ENCODE measurements around the gene PRKCZ. TPM values are rescaled to one million over a fixed set of nuclear protein-coding genes. Genes with fewer than 3 reads are reported as not detected.

Gene PRKCZ
- total and polyA plus RNA-seq, 2 of the 4 experiments (the other 2 are of a cell fraction) = 2.0 to 3.5 TPM

DNA sequence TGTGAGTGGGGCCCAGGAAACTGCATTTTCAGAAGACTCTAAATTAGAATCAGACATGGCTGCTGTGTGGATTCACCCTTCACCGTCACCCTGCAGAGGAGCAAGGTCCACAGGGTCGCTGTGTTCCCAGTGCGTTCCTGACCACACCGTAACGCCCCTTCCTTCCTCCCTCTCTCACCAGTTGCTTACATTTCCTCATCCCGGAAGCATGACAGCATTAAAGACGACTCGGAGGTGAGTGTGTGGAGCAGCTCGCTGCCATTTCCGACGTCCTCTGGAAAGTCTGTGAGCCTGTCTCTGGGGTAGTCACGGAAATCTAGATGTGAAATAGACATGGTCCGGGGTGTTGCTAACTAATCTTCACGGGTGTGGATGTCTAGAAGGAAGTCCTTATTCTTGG lies 98.5 kb downstream of the PRKCZ start:
- H2AK5ac ChIP-seq (ENCODE audit: low read depth, low read length) = no peak overlapping the region
- intact Hi-C loops (cut with micrococcal nuclease) (no loop called here), dilution Hi-C loops (cut with HindIII; ENCODE audit: low sequenced_read_pairs, unreplicated experiment) (no loop called here), in situ Hi-C loops (cut with MboI; ENCODE audit: low sequenced_read_pairs) (no loop called here)
- no peak overlapping the region for H4K91ac ChIP-seq (ENCODE audit: insufficient read depth, low read depth, low read length)
- no peak overlapping the region for H2BK20ac ChIP-seq (ENCODE audit: low read depth, low read length)
- H3K27ac ChIP-seq (ENCODE audit: insufficient read depth, low read length) = no peak overlapping the region
- DNase-seq (no peak), ATAC-seq (ENCODE audit: low read depth) (no peak)
- no peaks in the 10 kb centered on the region for H3K9me1 ChIP-seq (ENCODE audit: insufficient read depth, low read length)
- ChIA-PET CTCF (interaction anchor here (4.4 kb wide), 1 partner anchor 9 kb away, joined by 20 read pairs; no protein-coding TSS in a partner anchor), POLR2A (ENCODE audit: unreplicated experiment) (no interaction called here)
- H3K14ac ChIP-seq (replicated peaks; ENCODE audit: low read depth, low read length) = no peak overlapping the region
- H2AK9ac ChIP-seq (replicated peaks; ENCODE audit: low read depth, low read length, poor library complexity) = no peak overlapping the region
- H2BK120ac ChIP-seq (ENCODE audit: low read depth, low read length) = no peak overlapping the region
- no peak overlapping the region for H3K9ac ChIP-seq (ENCODE audit: low read depth, low read length)
- no peaks in the 10 kb centered on the region for H3K9me3 ChIP-seq (ENCODE audit: control insufficient read depth, insufficient read depth, low read length)
- H2BK5ac ChIP-seq (ENCODE audit: low read depth, low read length, poor library complexity, severe bottlenecking) = no peak overlapping the region
- H3K4ac ChIP-seq (ENCODE audit: low read depth, low read length) = no peak overlapping the region
- no peak for TF ChIP-seq BHLHE40 (IDR thresholded peaks at IDR 0.05; ENCODE audit: low read depth, low read length)
- WGBS, 2 experiments (ENCODE audit: extremely low coverage in 2 of 2, insufficient read length in 1 of 2) = 72% methylated on average over 4 of the region's 14 CpGs; no CpG with 5 or more reads in 1 of the 2 experiments
- peaks cover 2% of the 10 kb centered on the region; the same call in 1 of the 2 replicates for H3K27me3 ChIP-seq (ENCODE audit: control insufficient read depth, insufficient read depth, low read length)
- H4K20me1 ChIP-seq (ENCODE audit: insufficient read depth, low read length) = no peaks in the 10 kb centered on the region
- H4K8ac ChIP-seq (ENCODE audit: low read depth in 2 of 2, low read length in 2 of 2) = no peak overlapping the region
- no peaks in the 10 kb centered on the region for H3K36me3 ChIP-seq (ENCODE audit: control insufficient read depth, insufficient read depth, low read length)
- H3K79me1 ChIP-seq (ENCODE audit: low read depth in 1 of 2, low read length in 2 of 2) = no peaks in the 10 kb centered on the region
- no peak overlapping the region for H3K18ac ChIP-seq (ENCODE audit: low read depth, low read length)
- H3K56ac ChIP-seq (ENCODE audit: extremely low read depth, insufficient read depth, low read length) = no peak overlapping the region
- H2BK15ac ChIP-seq (ENCODE audit: low read depth, low read length) = no peak overlapping the region
- H3K4me3 ChIP-seq (ENCODE audit: insufficient read depth, low read depth, low read length) = no peak overlapping the region
- H3K4me1 ChIP-seq (ENCODE audit: control insufficient read depth, insufficient read depth, low read length) = no peaks in the 10 kb centered on the region
- H2AFZ ChIP-seq (replicated peaks; ENCODE audit: low read length, poor library complexity) = no peak overlapping the region
- H3K23ac ChIP-seq (ENCODE audit: low read depth, low read length) = no peak overlapping the region
- no TSS peak for BruUV-seq (replicated peaks)
- no peak overlapping the region for H3K4me2 ChIP-seq (ENCODE audit: low read depth, low read length)
- H4K5ac ChIP-seq (ENCODE audit: low read depth, low read length) = no peak overlapping the region
